CD4-positive, alpha-beta memory T cell (primary cell): ENCODE data around the gene DLGAP4. TPM values are rescaled to one million over a fixed set of nuclear protein-coding genes. Genes with fewer than 3 reads are reported as not detected.

Experiments
- CTCF ChIA-PET: fragments of 350-600 bp; sonication (Branson Sonifier 250); formaldehyde crosslinking; loops from one replicate; lab custom pipeline; 2021; ENCODE audit warnings: inconsistent platforms; ENCODE audit not compliant: partially characterized antibody; lab: Charles Lee
- POLR2A ChIA-PET: fragments of 350-600 bp; sonication (Branson Sonifier 250); formaldehyde crosslinking; loops from one replicate; lab custom pipeline; 2021; ENCODE audit not compliant: partially characterized antibody; lab: Charles Lee
- DNase-seq, 5 donors: peaks; one replicate each; pipeline versions ENCODE4 v3.0.0 to v3.0.0-alpha.2; 2020 to 2022; ENCODE audit warnings: mixed read lengths in 1 of 5
- H3K27ac ChIP-seq: one replicate; pipeline ENCODE4 v1.7.0; 2013; ENCODE audit warnings: low read depth, low read length
- H3K27me3 ChIP-seq: 2 replicates; pipeline ENCODE4 v1.7.0; 2013; ENCODE audit warnings: mild to moderate bottlenecking, low read length, moderate library complexity; ENCODE audit not compliant: insufficient read depth
- H3K36me3 ChIP-seq: 2 replicates; pipeline ENCODE4 v1.7.0; 2013; ENCODE audit warnings: mild to moderate bottlenecking, low read length, moderate library complexity; ENCODE audit not compliant: insufficient read depth
- H3K4me1 ChIP-seq: 2 replicates; pipeline ENCODE4 v1.7.0; 2013; ENCODE audit warnings: mild to moderate bottlenecking, low read length, moderate library complexity; ENCODE audit not compliant: insufficient read depth
- H3K4me3 ChIP-seq, 2 donors: one replicate each; pipeline ENCODE4 v1.7.0; 2013; ENCODE audit warnings: low read length in 2 of 2, mild to moderate bottlenecking in 1 of 2
- H3K9me3 ChIP-seq, 2 donors: one replicate each; pipeline ENCODE4 v1.7.0; 2013; ENCODE audit warnings: low read length in 2 of 2, control low read depth in 1 of 2; ENCODE audit not compliant: control insufficient read depth in 1 of 2
- H3K27ac Mint-ChIP-seq, 7 donors: one replicate each; pipeline ENCODE4 v1.8.0; 2020 to 2021; ENCODE audit warnings: mixed read lengths in 7 of 7, mild to moderate bottlenecking in 6 of 7, inconsistent platforms in 3 of 7, moderate library complexity in 3 of 7
- H3K27me3 Mint-ChIP-seq, 2 donors: one replicate each; pipeline ENCODE4 v1.8.0; 2020 to 2021; ENCODE audit warnings: mixed read lengths in 2 of 2
- H3K36me3 Mint-ChIP-seq, 2 donors: one replicate each; pipeline ENCODE4 v1.8.0; 2020 to 2021; ENCODE audit warnings: mixed read lengths in 2 of 2, inconsistent platforms in 1 of 2, mild to moderate bottlenecking in 1 of 2
- H3K4me1 Mint-ChIP-seq, 4 donors: one replicate each; pipeline ENCODE4 v1.8.0; 2020 to 2021; ENCODE audit warnings: mixed read lengths in 4 of 4, mild to moderate bottlenecking in 1 of 4
- H3K4me3 Mint-ChIP-seq, 8 donors: one replicate each; pipeline ENCODE4 v1.8.0; 2020 to 2021; ENCODE audit warnings: mixed read lengths in 8 of 8, mild to moderate bottlenecking in 7 of 8, moderate library complexity in 6 of 8, inconsistent platforms in 3 of 8
- H3K9me3 Mint-ChIP-seq, 8 donors: one replicate each; pipeline ENCODE4 v1.8.0; 2020 to 2021; ENCODE audit warnings: mixed read lengths in 8 of 8, mild to moderate bottlenecking in 5 of 8, inconsistent platforms in 3 of 8, moderate library complexity in 1 of 8
- intact Hi-C: fragments of 100-400 bp; cut with micrococcal nuclease; formaldehyde crosslinking; loops from one replicate; pipeline ENCODE4 v1.15.1; 2023
- polyA plus RNA-seq, 2 donors: library from polyadenylated mRNA; unstranded; fragments of 300-500 nt; fragmentation: Illumina TruSeq; gene quantifications; one replicate each; pipeline ENCODE4 v1.2.3, GENCODE V29; 2021
- total RNA-seq, 2 experiments: library from RNA; stranded (reverse); gene quantifications; one replicate each; pipeline ENCODE4 v1.2.3, GENCODE V29; 2021

The DLGAP4 gene
- total and polyA plus RNA-seq, 4 experiments from 2014 or later = 13.3 to 50.2 (median 31.0) TPM

GRCh38 chr20:36364506-36364905, 58.4 kb downstream of the DLGAP4 start:
- Mint-ChIP-seq H3K4me1 (no peaks in the 10 kb centered on the region), H3K27ac (peak overlapping the region in 1 of 7 donors; percentile 31), H3K36me3 (no peaks in the 10 kb centered on the region), H3K27me3 (peaks cover 4 to 5% of the 10 kb centered on the region in 2 donors), H3K9me3 (no peaks in the 10 kb centered on the region), H3K4me3 (no peak overlapping the region)
- no peaks in the 10 kb centered on the region for H3K9me3 ChIP-seq
- no peaks in the 10 kb centered on the region for H3K27me3 ChIP-seq
- intact Hi-C loops = no loop called here
- no peaks in the 10 kb centered on the region for H3K36me3 ChIP-seq
- POLR2A ChIA-PET = no interaction called here
- no peak overlapping the region for H3K4me3 ChIP-seq
- no peaks in the 10 kb centered on the region for H3K4me1 ChIP-seq
- CTCF ChIA-PET = no interaction called here
- no peak for DNase-seq
- H3K27ac ChIP-seq = no peak overlapping the region

GRCh38 chr20:36366623-36367369, 60.7 kb downstream of the DLGAP4 start:
- POLR2A ChIA-PET = no interaction called here
- no peaks in the 10 kb centered on the region for H3K27me3 ChIP-seq

GRCh38 chr20:36367370-36367745, 61.2 kb downstream of the DLGAP4 start:
- H3K27me3 Mint-ChIP-seq = peaks cover 10% of the 10 kb centered on the region in 2 donors
- Histone ChIP-seq H3K36me3 (no peaks in the 10 kb centered on the region), H3K4me1 (no peaks in the 10 kb centered on the region), H3K27me3 (no peaks in the 10 kb centered on the region), H3K27ac (no peak overlapping the region), H3K9me3 (no peaks in the 10 kb centered on the region), H3K4me3 (no peak overlapping the region)
- H3K4me1 Mint-ChIP-seq = no peaks in the 10 kb centered on the region
- H3K4me3 Mint-ChIP-seq = no peak overlapping the region
- CTCF ChIA-PET = interaction anchor here (1.0 kb wide), 1 partner anchor 83 kb away, joined by 3 read pairs; no protein-coding TSS in a partner anchor
- DNase-seq = no peak
- H3K36me3 Mint-ChIP-seq = no peaks in the 10 kb centered on the region
- no peaks in the 10 kb centered on the region for H3K9me3 Mint-ChIP-seq
- intact Hi-C loops = no loop called here
- no peak overlapping the region for H3K27ac Mint-ChIP-seq
- POLR2A ChIA-PET = no interaction called here

More at GRCh38 chr20:36366623-36367369, 60.7 kb downstream of the DLGAP4 start:
- Mint-ChIP-seq H3K9me3 (no peaks in the 10 kb centered on the region), H3K4me1 (no peaks in the 10 kb centered on the region), H3K4me3 (no peak overlapping the region), H3K27ac (no peak overlapping the region), H3K36me3 (no peaks in the 10 kb centered on the region), H3K27me3 (peaks cover 9% of the 10 kb centered on the region in 2 donors)
- Histone ChIP-seq H3K9me3 (no peaks in the 10 kb centered on the region), H3K4me1 (no peaks in the 10 kb centered on the region), H3K27ac (no peak overlapping the region), H3K4me3 (no peak overlapping the region), H3K36me3 (no peaks in the 10 kb centered on the region)
- intact Hi-C loops = no loop called here
- CTCF ChIA-PET = interaction anchor here (1.0 kb wide), 1 partner anchor 82 kb away, joined by 3 read pairs; no protein-coding TSS in a partner anchor
- DNase-seq = no peak

GRCh38 chr20:36367907-36368799, 62.0 kb downstream of the DLGAP4 start:
- Histone ChIP-seq H3K9me3 (no peaks in the 10 kb centered on the region), H3K27me3 (no peaks in the 10 kb centered on the region), H3K27ac (no peak overlapping the region), H3K4me3 (no peak overlapping the region), H3K36me3 (no peaks in the 10 kb centered on the region), H3K4me1 (no peaks in the 10 kb centered on the region)
- H3K36me3 Mint-ChIP-seq = no peaks in the 10 kb centered on the region
- peaks cover 8 to 10% of the 10 kb centered on the region in 2 donors for H3K27me3 Mint-ChIP-seq
- ChIA-PET CTCF (interaction anchor here (1.0 kb wide), 1 partner anchor 84 kb away, joined by 3 read pairs; no protein-coding TSS in a partner anchor), POLR2A (no interaction called here)
- no peak overlapping the region for H3K4me3 Mint-ChIP-seq
- intact Hi-C loops = no loop called here
- no peak overlapping the region for H3K27ac Mint-ChIP-seq
- H3K4me1 Mint-ChIP-seq = no peaks in the 10 kb centered on the region
- no peak for DNase-seq
- no peaks in the 10 kb centered on the region for H3K9me3 Mint-ChIP-seq

- H3K4me3 Mint-ChIP-seq = no peak overlapping the region
- ChIA-PET POLR2A (no interaction called here), CTCF (no interaction called here)
- Histone ChIP-seq H3K4me3 (no peak overlapping the region), H3K36me3 (no peaks in the 10 kb centered on the region), H3K4me1 (no peaks in the 10 kb centered on the region), H3K27ac (no peak overlapping the region), H3K9me3 (no peaks in the 10 kb centered on the region), H3K27me3 (no peaks in the 10 kb centered on the region)
- DNase-seq = no peak
- no peak overlapping the region for H3K27ac Mint-ChIP-seq
- no peaks in the 10 kb centered on the region for H3K4me1 Mint-ChIP-seq
- no peaks in the 10 kb centered on the region for H3K36me3 Mint-ChIP-seq
- peaks cover 7 to 10% of the 10 kb centered on the region in 2 donors for H3K27me3 Mint-ChIP-seq
- intact Hi-C loops = no loop called here
- H3K9me3 Mint-ChIP-seq = no peaks in the 10 kb centered on the region
Observed at GRCh38 chr20:36368869-36369268, 62.7 kb downstream of the DLGAP4 start.

GRCh38 chr20:36369739-36370138, 63.6 kb downstream of the DLGAP4 start:
- Mint-ChIP-seq H3K36me3 (no peaks in the 10 kb centered on the region), H3K4me3 (no peak overlapping the region), H3K4me1 (no peaks in the 10 kb centered on the region), H3K27ac (no peak overlapping the region), H3K27me3 (peaks cover 10 to 13% of the 10 kb centered on the region in 2 donors), H3K9me3 (no peaks in the 10 kb centered on the region)
- DNase-seq = no peak
- H3K4me1 ChIP-seq = no peaks in the 10 kb centered on the region
- no peaks in the 10 kb centered on the region for H3K36me3 ChIP-seq
- no peaks in the 10 kb centered on the region for H3K9me3 ChIP-seq
- CTCF ChIA-PET = no interaction called here
- H3K4me3 ChIP-seq = no peak overlapping the region
- intact Hi-C loops = no loop called here
- H3K27ac ChIP-seq = no peak overlapping the region
- POLR2A ChIA-PET = no interaction called here
- no peaks in the 10 kb centered on the region for H3K27me3 ChIP-seq
